Osteocyte (in vitro differentiated cells): ENCODE measurements around the gene MRNIP. TPM values are rescaled to one million over a fixed set of nuclear protein-coding genes. Genes with fewer than 3 reads are reported as not detected.

Experiments
- DNase-seq: peaks from one replicate; pipeline ENCODE4 v3.0.0; 2021; ENCODE audit warnings: mixed read lengths; ENCODE audit not compliant: unreplicated experiment; ENCODE audit errors: extremely low spot score
- H3K27ac Mint-ChIP-seq: one replicate; pipeline ENCODE4 v1.8.0; 2021; ENCODE audit warnings: mild to moderate bottlenecking, mixed read lengths; ENCODE audit not compliant: unreplicated experiment
- H3K27me3 Mint-ChIP-seq: one replicate; pipeline ENCODE4 v1.8.0; 2021; ENCODE audit warnings: mixed read lengths; ENCODE audit not compliant: unreplicated experiment
- H3K36me3 Mint-ChIP-seq: one replicate; pipeline ENCODE4 v1.8.0; 2021; ENCODE audit warnings: mixed read lengths; ENCODE audit not compliant: unreplicated experiment
- H3K4me1 Mint-ChIP-seq: one replicate; pipeline ENCODE4 v1.8.0; 2021; ENCODE audit warnings: mixed read lengths; ENCODE audit not compliant: unreplicated experiment
- H3K4me3 Mint-ChIP-seq: one replicate; pipeline ENCODE4 v1.8.0; 2021; ENCODE audit warnings: mild to moderate bottlenecking, moderate library complexity, mixed read lengths; ENCODE audit not compliant: unreplicated experiment
- H3K9me3 Mint-ChIP-seq: one replicate; pipeline ENCODE4 v1.8.0; 2021; ENCODE audit warnings: mixed read lengths; ENCODE audit not compliant: unreplicated experiment
- CTCF ChIP-seq: fragments of 200-600 bp; sonication (generic); IDR thresholded peaks from 2 replicates; pipeline ENCODE4 v1.5.0; 2021; ENCODE audit warnings: antibody characterized with exemption, mild to moderate bottlenecking, moderate library complexity
- total RNA-seq: library from RNA; stranded (reverse); gene quantifications from 2 replicates; pipeline ENCODE4 v1.2.1, GENCODE V29; 2021

Gene MRNIP
- total RNA-seq, 1 donor from 2014 or later: 25.8 TPM

GRCh38 chr5:179878222-179879002 is 19.8 kb upstream of the MRNIP start:
- H3K27ac Mint-ChIP-seq: no peak overlapping the region
- H3K36me3 Mint-ChIP-seq: peaks cover 38% of the 10 kb centered on the region
- no peak for DNase-seq
- no peak for TF ChIP-seq CTCF
- H3K9me3 Mint-ChIP-seq: peaks cover 4% of the 10 kb centered on the region
- H3K4me3 Mint-ChIP-seq: no peak overlapping the region
- no peaks in the 10 kb centered on the region for H3K4me1 Mint-ChIP-seq
- no peaks in the 10 kb centered on the region for H3K27me3 Mint-ChIP-seq

GRCh38 chr5:179876610-179876952 is 18.0 kb upstream of the MRNIP start:
- H3K4me3 Mint-ChIP-seq: no peak overlapping the region
- H3K9me3 Mint-ChIP-seq: no peaks in the 10 kb centered on the region
- no peaks in the 10 kb centered on the region for H3K27me3 Mint-ChIP-seq
- peaks cover 29% of the 10 kb centered on the region for H3K36me3 Mint-ChIP-seq
- H3K27ac Mint-ChIP-seq: no peak overlapping the region
- no peak for DNase-seq
- no peak for TF ChIP-seq CTCF
- no peaks in the 10 kb centered on the region for H3K4me1 Mint-ChIP-seq

DNA sequence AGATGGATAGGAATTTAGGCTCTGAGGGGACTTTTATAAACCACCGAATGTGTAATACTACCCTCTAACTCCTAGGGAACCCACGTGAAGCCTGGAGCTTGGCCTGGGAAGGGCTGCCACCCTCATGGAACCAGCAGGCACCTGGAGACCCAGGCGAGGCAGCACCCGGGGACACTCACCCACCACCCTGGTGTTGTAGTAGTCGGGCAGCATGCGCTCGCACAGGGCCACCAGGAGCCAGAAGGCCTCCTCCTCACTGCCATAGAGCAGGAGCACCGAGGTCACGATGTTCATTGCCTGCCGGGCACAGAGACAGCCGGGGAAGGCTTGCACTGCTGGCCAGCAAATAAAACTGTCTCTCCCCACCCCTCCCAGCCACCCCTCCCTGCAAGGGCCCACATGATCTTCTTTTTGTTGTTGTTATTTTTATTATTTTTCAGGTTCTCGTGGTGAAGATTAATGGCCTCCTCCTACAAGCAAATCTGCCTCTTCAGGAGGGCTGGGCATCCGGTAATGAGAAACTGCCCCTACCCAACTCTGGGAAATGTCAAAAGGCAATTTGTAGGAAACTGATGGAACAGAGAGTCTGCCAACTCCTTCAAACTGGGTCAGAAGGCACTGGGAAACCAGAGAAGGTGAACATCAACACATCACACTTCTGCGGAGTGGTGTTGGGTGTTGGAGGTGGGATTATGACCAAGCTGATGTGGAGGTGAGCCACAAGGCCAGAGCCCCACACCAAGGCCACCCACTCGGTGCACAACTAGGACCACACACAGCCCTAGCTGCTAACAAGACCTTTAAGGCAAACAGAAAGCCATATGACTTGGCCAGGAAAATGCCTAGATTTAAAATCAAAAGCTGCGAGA is 17.4 kb upstream of the MRNIP start:
- H3K4me1 Mint-ChIP-seq: no peaks in the 10 kb centered on the region
- no peak for DNase-seq

GRCh38 chr5:179874536-179875292 is 16.1 kb upstream of the MRNIP start:
- H3K9me3 Mint-ChIP-seq: no peaks in the 10 kb centered on the region
- TF ChIP-seq CTCF: no peak
- no peak overlapping the region for H3K4me3 Mint-ChIP-seq
- peaks cover 26% of the 10 kb centered on the region for H3K36me3 Mint-ChIP-seq
- no peak for DNase-seq
- H3K27ac Mint-ChIP-seq: no peak overlapping the region
- no peaks in the 10 kb centered on the region for H3K27me3 Mint-ChIP-seq
- peaks cover 3% of the 10 kb centered on the region for H3K4me1 Mint-ChIP-seq

More for the DNA sequence above, 17.4 kb upstream of the MRNIP start:
- Mint-ChIP-seq H3K4me3 (no peak overlapping the region), H3K36me3 (peaks cover 26% of the 10 kb centered on the region), H3K9me3 (no peaks in the 10 kb centered on the region), H3K27ac (no peak overlapping the region), H3K27me3 (no peaks in the 10 kb centered on the region)
- no peak for TF ChIP-seq CTCF
